NCI-H82 treated with DMSO at 0.1 percent for 48 hours (cell line): ENCODE measurements around the gene ABHD17B.

ENCODE experiments used
- DNase-seq: peaks from one replicate; lab custom pipeline; 2025; ENCODE audit not compliant: unreplicated experiment; lab: John Stamatoyannopoulos, UW

ABHD17B gene

GRCh38 chr9:71822935-71823334, 88.1 kb downstream of the ABHD17B start:
- DNase-seq = no peak

GRCh38 chr9:71822456-71822855, 88.5 kb downstream of the ABHD17B start:
- peak; percentile 7 for DNase-seq

GRCh38 chr9:71821405-71821804, 89.6 kb downstream of the ABHD17B start:
- DNase-seq = no peak

- DNase-seq = no peak
Measured at GRCh38 chr9:71820403-71820921, 90.5 kb downstream of the ABHD17B start.

GRCh38 chr9:71819115-71819739, 91.8 kb downstream of the ABHD17B start:
- peak; percentile 17 for DNase-seq

- no peak for DNase-seq
Measured at GRCh38 chr9:71816916-71817451, 94.0 kb downstream of the ABHD17B start.
